CD4-positive, alpha-beta T cell treated with Interferon alpha-2 for 1 hour (primary cell): Measurements from ENCODE around the gene DNAJB13.
"Not testable (repeated sequence)": the region's sequence is repeated elsewhere in the genome, so short reads cannot be mapped to it uniquely, and the experiment has no call there.

ENCODE experiments used
- DNase-seq, 2 donors: peaks; one replicate each; pipeline ENCODE4 v3.0.0-alpha.2; 2020 to 2022

DNAJB13 gene

GRCh38 chr11:73950869-73951710 lies at the start of gene DNAJB13:
Gene DNAJB13, plus strand, starts transcription at chr11:73951026. Its CDS starts 44 bp downstream, at chr11:73951070.
- DNase-seq = peak; percentile 26 to 30

- no peak for DNase-seq
These were observed 48.5 kb upstream of the DNAJB13 start for GRCh38 chr11:73902303-73902702.

DNA sequence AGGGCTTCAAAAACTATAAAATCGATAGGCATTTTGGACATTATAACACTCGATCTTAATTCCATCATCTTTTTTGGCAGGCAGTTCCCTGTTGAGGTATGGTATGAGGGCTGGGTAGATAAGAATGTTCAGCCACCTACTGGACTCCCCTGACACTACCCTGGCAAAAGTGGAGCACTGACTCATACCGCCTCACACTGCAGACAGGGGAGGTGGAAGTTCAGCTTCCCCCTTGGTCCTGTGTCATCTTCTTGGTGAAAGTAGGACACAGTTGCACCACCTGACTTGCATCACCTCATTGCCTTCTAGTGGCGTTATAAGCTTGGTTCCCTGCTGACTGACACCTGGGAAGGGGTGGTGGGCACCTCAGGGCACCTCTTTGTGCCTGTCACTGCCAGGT lies 43.6 kb upstream of the DNAJB13 start:
- DNase-seq = no peak

DNA sequence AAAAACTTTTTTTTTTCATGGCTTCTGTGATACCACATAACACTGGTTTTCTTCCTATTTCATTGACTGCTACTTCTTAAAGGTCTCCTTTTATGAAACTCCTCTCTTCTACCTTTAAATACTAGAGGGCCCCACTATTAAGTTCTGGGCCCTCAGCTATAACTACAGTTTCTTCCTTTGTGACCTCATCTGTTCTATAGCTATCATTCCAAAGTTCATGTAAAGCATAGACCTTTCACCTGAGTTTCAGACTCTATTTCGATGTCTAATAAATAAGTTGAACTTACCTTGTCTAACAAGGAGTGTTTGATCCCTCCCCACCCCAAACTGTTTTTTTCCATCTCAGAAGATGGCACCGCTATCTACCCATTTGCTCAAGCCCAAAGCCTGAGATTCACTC lies 38.8 kb upstream of the DNAJB13 start:
- DNase-seq = no peak

GRCh38 chr11:73913472-73913871 lies 37.4 kb upstream of the DNAJB13 start:
- DNase-seq = no peak

DNA sequence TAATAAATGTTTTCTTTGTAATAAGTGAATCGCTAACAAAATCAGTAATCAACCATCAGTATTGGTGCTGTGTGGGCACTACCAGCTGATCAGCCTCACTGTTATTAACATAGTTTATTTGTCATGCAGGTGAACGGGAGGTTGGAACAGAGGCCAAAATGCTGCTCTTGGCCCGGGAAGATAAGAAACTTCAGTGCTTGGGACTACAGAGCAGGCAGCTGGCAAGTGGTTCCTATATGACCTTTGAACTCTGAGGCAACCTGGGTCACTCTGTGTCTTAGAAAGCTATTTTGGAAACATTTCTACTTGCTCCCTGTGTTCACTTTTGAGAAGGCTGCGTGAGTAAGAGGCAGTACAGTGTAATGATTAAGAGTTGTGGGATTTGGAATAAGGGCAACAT lies 36.5 kb upstream of the DNAJB13 start:
- no peak for DNase-seq

- DNase-seq = no peak
These were observed 34.4 kb upstream of the DNAJB13 start for GRCh38 chr11:73916435-73916834.

DNA sequence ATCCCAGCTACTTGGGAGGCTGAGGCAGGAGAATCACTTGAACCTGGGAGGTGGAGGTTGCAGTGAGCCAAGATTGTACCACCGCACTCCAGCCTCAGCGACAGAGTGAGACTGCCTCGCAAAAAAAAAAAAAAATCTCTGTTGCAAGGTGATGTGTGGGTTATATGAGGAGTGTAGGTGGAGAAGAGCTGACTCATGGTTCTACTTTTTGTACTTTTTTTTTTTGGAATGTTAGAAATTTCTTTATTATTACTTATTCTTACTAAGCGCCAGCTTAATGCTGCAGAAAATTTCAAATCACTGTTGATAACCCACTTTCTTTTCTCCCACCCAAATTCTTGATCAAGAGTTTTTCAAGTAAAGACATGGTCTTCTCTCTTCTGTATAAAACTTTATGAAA lies 29.6 kb upstream of the DNAJB13 start:
- DNase-seq = no peak

- no peak for DNase-seq
These were observed 21.4 kb upstream of the DNAJB13 start for GRCh38 chr11:73929388-73929787.

DNA sequence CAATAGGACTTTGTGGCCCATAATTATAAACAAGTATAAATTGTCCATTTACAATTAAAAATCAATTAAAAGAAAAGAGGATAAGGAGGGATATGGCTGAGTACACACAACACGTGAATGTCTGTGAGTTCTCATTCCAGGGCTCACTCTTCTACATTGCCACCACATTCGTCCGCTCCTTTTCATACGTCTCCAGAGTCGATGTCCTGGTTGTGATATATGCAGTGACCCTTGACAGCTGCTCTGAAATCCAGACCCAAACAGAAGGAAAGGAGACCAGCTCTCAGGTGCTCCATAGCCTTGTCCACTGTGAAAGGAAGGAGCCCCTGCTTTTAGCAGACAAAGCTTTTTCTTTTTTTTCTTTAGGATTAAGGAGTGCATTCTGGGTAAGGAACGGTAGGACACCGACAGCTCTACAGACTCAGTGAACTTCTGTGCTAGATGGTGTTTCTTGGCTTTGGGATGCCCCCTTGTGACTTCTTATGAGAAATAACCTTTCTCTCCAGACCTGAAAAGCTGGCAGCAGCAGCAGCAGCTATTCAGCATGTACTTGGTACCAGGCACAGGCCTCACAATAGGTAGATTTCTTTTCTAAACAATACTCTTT lies 19.7 kb upstream of the DNAJB13 start:
- peak in 1 of 2 donors; percentile 28 for DNase-seq

- DNase-seq = no peak
These were observed 18.9 kb upstream of the DNAJB13 start for GRCh38 chr11:73931951-73932350.

GRCh38 chr11:73932781-73933180 lies 18.0 kb upstream of the DNAJB13 start:
- DNase-seq = no peak

DNA sequence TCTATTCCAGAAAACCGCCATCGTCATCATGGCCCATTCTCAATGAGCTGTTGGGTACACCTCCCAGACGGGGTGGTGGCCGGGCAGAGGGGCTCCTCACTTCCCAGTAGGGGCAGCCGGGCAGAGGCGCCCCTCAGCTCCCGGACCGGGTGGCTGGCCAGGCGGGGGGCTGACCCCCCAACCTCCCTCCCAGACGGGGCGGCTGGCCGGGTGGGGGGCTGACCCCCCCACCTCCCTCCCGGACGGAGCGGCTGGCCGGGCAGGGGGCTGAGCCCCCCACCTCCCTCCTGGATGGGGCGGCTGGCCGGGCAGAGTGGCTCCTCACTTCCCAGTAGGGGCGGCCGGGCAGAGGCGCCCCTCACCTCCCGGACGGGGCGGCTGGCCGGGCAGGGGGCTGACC lies 14.8 kb upstream of the DNAJB13 start:
- not testable (repeated sequence) for DNase-seq

GRCh38 chr11:73939096-73939495 lies 11.7 kb upstream of the DNAJB13 start:
- no peak for DNase-seq

- no peak for DNase-seq
These were observed 9.8 kb upstream of the DNAJB13 start for GRCh38 chr11:73940801-73941570.

- DNase-seq = no peak
These were observed 8.8 kb upstream of the DNAJB13 start for GRCh38 chr11:73942010-73942409.

DNA sequence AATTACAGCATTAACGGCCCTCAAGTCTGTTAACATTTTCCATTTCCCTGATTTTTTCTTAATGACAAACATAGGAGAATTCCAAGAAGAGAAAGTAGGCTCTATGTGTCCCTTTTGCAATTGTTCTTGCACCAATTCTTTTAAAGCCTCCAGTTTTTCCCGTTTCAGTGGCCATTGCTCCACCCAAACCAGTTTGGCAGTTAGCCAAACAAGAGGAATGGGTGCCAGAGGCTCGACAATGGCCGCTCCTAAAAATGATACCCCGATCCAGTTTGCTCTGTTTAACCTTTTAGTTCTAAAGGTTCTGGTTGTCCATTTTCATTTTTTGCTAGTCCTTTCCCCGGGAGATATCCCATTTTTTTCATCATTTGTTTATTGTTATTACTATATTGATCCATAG lies 6.7 kb upstream of the DNAJB13 start:
- no peak for DNase-seq

DNA sequence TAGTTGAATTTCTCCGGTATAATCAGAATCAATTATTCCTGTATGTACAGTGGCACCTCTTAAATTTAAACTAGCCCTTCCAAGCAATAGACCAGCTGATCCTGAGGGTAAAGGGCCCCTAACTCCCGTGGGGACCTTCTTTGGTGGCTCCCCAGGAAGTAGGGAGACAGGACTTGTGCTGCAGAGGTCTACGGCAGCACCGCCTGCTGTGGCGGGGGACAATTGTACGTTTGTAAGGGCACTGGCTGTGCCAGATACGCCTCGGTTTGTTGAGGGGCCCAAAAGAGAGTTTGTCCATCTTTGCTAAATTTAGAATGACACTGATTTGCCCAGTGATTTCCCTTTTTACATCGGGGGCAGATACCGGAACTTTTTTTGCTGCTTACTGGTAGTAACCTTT lies 5.9 kb upstream of the DNAJB13 start:
- DNase-seq = no peak

- DNase-seq = no peak
These were observed 5.4 kb upstream of the DNAJB13 start for GRCh38 chr11:73945396-73945795.

GRCh38 chr11:73946798-73947458 lies 3.9 kb upstream of the DNAJB13 start:
- DNase-seq = no peak

GRCh38 chr11:73949246-73949645 lies 1.6 kb upstream of the DNAJB13 start:
- no peak for DNase-seq

- DNase-seq = no peak
These were observed 914 bp upstream of the DNAJB13 start for GRCh38 chr11:73949912-73950311.

- DNase-seq = no peak
These were observed 971 bp downstream of the DNAJB13 start for GRCh38 chr11:73951797-73952196.
